ENCODE data around the gene GSDMA.

GRCh38 chr17:39955726-39956225 lies 7.0 kb upstream of the GSDMA start:
- TF ChIP-seq CTCF (IDR thresholded peaks at IDR 0.05 in 4 of 5, conservative IDR thresholded peaks at IDR 0.05 in 1 of 5) (no peak), POLR2A (IDR thresholded peaks at IDR 0.05) (no peak)
